CD14-positive monocyte (primary cell): ENCODE results near the gene TEX261. TPM values are rescaled to one million over a fixed set of nuclear protein-coding genes. Genes with fewer than 3 reads are reported as not detected.

ENCODE experiments used
- DNase-seq, 3 donors: peaks; one replicate each; pipeline ENCODE4 v3.0.0-alpha.2; 2011 to 2022
- H2AFZ ChIP-seq: 2 replicates; pipeline ENCODE4 v1.6.0; 2012; ENCODE audit warnings: mild to moderate bottlenecking, low read depth, low read length, inconsistent platforms; ENCODE audit not compliant: insufficient read depth, poor library complexity, severe bottlenecking
- H3K27ac ChIP-seq, 2 donors: 1 replicate in 1 of 2; 2 replicates in 1 of 2; pipeline ENCODE4 v1.5.1; 2012 to 2013; ENCODE audit warnings: low read length in 2 of 2, control low read depth in 1 of 2, inconsistent platforms in 1 of 2, low read depth in 1 of 2, mild to moderate bottlenecking in 1 of 2
- H3K27me3 ChIP-seq, 2 donors: one replicate each; pipeline versions ENCODE4 v1.6.0 to v1.6.1; 2011 to 2013; ENCODE audit warnings: low read length in 2 of 2; ENCODE audit not compliant: control insufficient read depth in 2 of 2, insufficient read depth in 2 of 2
- H3K36me3 ChIP-seq, 2 donors: replicated peaks in 1 of 2; 1 replicate in 1 of 2; 2 replicates in 1 of 2; pipeline versions ENCODE4 v1.5.1 to v1.6.1; 2012 to 2013; ENCODE audit warnings: low read length in 2 of 2, control low read depth in 1 of 2, inconsistent platforms in 1 of 2, mild to moderate bottlenecking in 1 of 2; ENCODE audit not compliant: insufficient read depth in 2 of 2, control insufficient read depth in 1 of 2
- H3K4me1 ChIP-seq, 2 donors: 1 replicate in 1 of 2; 2 replicates in 1 of 2; pipeline versions ENCODE4 v1.5.1 to v1.6.1; 2012 to 2013; ENCODE audit warnings: low read length in 2 of 2, control low read depth in 1 of 2, inconsistent platforms in 1 of 2, mild to moderate bottlenecking in 1 of 2, moderate library complexity in 1 of 2; ENCODE audit not compliant: insufficient read depth in 2 of 2, control insufficient read depth in 1 of 2
- H3K4me2 ChIP-seq: replicated peaks from 2 replicates; pipeline ENCODE3; 2012; ENCODE audit warnings: low read length, moderate library complexity, mild to moderate bottlenecking; ENCODE audit not compliant: poor library complexity, severe bottlenecking; ENCODE audit errors: extremely low read depth
- H3K4me3 ChIP-seq, 3 experiments: fragments of 200-600 bp in 1 of 3; sonication (generic) in 1 of 3; replicated peaks in 1 of 3; 1 replicate in 2 of 3; 2 replicates in 1 of 3; pipeline ENCODE4 v1.5.1; 2011 to 2013; ENCODE audit warnings: low read length in 3 of 3, mild to moderate bottlenecking in 3 of 3, control low read depth in 2 of 3, low read depth in 2 of 3, inconsistent platforms in 1 of 3, moderate library complexity in 1 of 3
- H3K79me2 ChIP-seq: 2 replicates; pipeline ENCODE4 v1.6.0; 2012; ENCODE audit warnings: mild to moderate bottlenecking, control low read depth, inconsistent platforms, low read length, moderate library complexity; ENCODE audit not compliant: insufficient read depth
- H3K9ac ChIP-seq: 2 replicates; pipeline ENCODE4 v1.6.0; 2017; ENCODE audit warnings: low read length, mild to moderate bottlenecking; ENCODE audit not compliant: insufficient read depth, poor library complexity, severe bottlenecking
- H3K9me3 ChIP-seq, 2 donors: replicated peaks in 1 of 2; 1 replicate in 1 of 2; 2 replicates in 1 of 2; pipeline versions ENCODE4 v1.5.1 to v1.6.1; 2012 to 2013; ENCODE audit warnings: low read length in 2 of 2, control low read depth in 1 of 2; ENCODE audit not compliant: control insufficient read depth in 1 of 2, insufficient read depth in 1 of 2
- H4K20me1 ChIP-seq: 2 replicates; pipeline ENCODE4 v1.6.0; 2012; ENCODE audit warnings: mild to moderate bottlenecking, low read length, control low read depth, moderate library complexity; ENCODE audit not compliant: insufficient read depth
- H3K27ac Mint-ChIP-seq, 7 donors: one replicate each; pipeline ENCODE4 v1.8.0; 2020; ENCODE audit warnings: mild to moderate bottlenecking in 7 of 7, mixed read lengths in 7 of 7, moderate library complexity in 6 of 7, inconsistent platforms in 2 of 7
- H3K27me3 Mint-ChIP-seq, 3 donors: one replicate each; pipeline ENCODE4 v1.8.0; 2021 to 2022; ENCODE audit warnings: low read depth in 3 of 3, mild to moderate bottlenecking in 3 of 3, mixed read lengths in 3 of 3, moderate library complexity in 3 of 3, inconsistent platforms in 1 of 3
- H3K36me3 Mint-ChIP-seq, 2 donors: one replicate each; pipeline ENCODE4 v1.8.0; 2020; ENCODE audit warnings: mixed read lengths in 2 of 2, inconsistent platforms in 1 of 2, mild to moderate bottlenecking in 1 of 2
- H3K4me1 Mint-ChIP-seq: one replicate; pipeline ENCODE4 v1.8.0; 2020; ENCODE audit warnings: mild to moderate bottlenecking, mixed read lengths
- H3K4me3 Mint-ChIP-seq, 2 donors: one replicate each; pipeline ENCODE4 v1.8.0; 2020; ENCODE audit warnings: mild to moderate bottlenecking in 2 of 2, mixed read lengths in 2 of 2, moderate library complexity in 1 of 2
- H3K9me3 Mint-ChIP-seq, 7 donors: one replicate each; pipeline ENCODE4 v1.8.0; 2020 to 2022; ENCODE audit warnings: mixed read lengths in 7 of 7, mild to moderate bottlenecking in 6 of 7, moderate library complexity in 6 of 7, inconsistent platforms in 2 of 7
- WGBS: methylation state at CpG from one replicate; pipeline ENCODE4 v1.1.5; 2013; ENCODE audit warnings: missing lambda C conversion rate; ENCODE audit not compliant: insufficient coverage; 5-methylcytosine and 5-hydroxymethylcytosine counted together
- intact Hi-C, 2 donors: fragments of 100-400 bp; cut with micrococcal nuclease; formaldehyde crosslinking; loops; one replicate each; pipeline versions ENCODE4 v1.15.0 to v1.15.1; 2023
- polyA minus RNA-seq: library from RNA; depleted of rRNA, polyadenylated mRNA; stranded (reverse); fragments of >200 nt; gene quantifications from 2 replicates; pipeline ENCODE4 v1.2.3, GENCODE V29; 2012
- polyA plus RNA-seq, 3 donors: library from polyadenylated mRNA; depleted of rRNA in 1 of 3; unstranded in 2 of 3; stranded (reverse) in 1 of 3; fragments of 300-500 nt in 2 of 3; fragments of >200 nt in 1 of 3; fragmentation: Illumina TruSeq in 2 of 3; gene quantifications; 1 replicate in 2 of 3; 2 replicates in 1 of 3; pipeline ENCODE4 v1.2.3, GENCODE V29; 2012 to 2021
- total RNA-seq, 12 experiments: library from RNA in 1 of 12; stranded (reverse) in 1 of 12; fragments of 120-200 nt in 1 of 12; gene quantifications; one replicate each; pipeline ENCODE4 v1.2.4 and lab custom pipeline; 2013 to 2026; ENCODE audit warnings: mixed read lengths in 6 of 12, inconsistent platforms in 1 of 12
- TF ChIP-seq, protein P1 (sequence below): fragments of 200-600 bp; IDR thresholded peaks from one replicate; pipeline ENCODE4 v1.8.0; 2022; ENCODE audit warnings: antibody characterized with exemption, mild to moderate bottlenecking

The TEX261 gene
- total RNA-seq (2013), result 15.8 TPM
- polyA plus RNA-seq (10 to 100 TPM; 20.1 to 32.2 (median 30.6) TPM), polyA minus RNA-seq (8.3 and 11.6 TPM in 2 replicates), total RNA-seq (lab: John Stamatoyannopoulos, UW) (10.4 to 34.8 (median 23.4) reads per million in 11 experiments)

DNA sequence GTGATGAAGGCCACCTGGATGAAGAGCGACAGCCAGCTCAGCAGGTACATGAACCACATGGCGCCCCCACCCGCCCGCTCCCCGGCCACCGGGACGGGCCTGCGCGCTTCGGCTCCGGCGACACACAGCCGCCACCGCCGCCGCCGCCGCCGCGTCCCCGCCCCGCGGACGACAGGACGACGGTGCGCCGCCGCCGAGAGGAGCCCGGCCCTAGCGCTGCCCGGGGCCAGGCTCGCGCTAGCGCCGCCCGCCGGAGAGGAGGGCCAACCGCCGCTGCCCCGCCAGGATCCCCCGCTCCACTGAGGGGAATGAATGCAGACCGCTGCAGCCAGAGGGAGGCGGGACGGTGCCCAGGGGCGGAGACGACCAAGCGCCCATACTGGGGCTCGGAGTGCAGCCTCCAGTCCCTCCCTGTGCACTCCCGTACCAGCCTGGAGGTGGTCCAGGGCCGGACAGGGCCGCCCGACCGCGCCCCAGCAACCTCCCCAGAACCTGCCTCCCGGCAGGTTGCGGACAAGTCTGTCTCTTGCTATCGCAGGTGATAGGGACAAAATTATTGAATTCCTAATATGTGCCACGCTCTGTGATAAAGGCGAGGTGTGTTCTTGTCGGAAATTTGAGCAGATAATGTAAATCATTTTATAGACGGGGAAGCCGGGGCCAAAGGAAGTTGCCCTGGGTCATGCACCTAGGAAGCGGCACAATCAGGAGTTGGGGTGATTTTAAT, at the start of gene TEX261:
TSS of gene TEX261 (minus strand) at position 175 of the 727 bp plus-strand sequence. CDS start at position 59, 116 bp downstream.
- under 1% methylated on average over 65 of the region's 65 CpGs for WGBS
- Mint-ChIP-seq H3K4me1 (peaks cover 36% of the 10 kb centered on the region), H3K9me3 (no peaks in the 10 kb centered on the region), H3K4me3 (peak within 1 kb of the TSS; percentile 94 to 100), H3K27me3 (peaks cover 0 to 3% (median 0%) of the 10 kb centered on the region in 3 donors), H3K36me3 (peaks cover 22 to 30% of the 10 kb centered on the region in 2 donors), H3K27ac (peak within 1 kb of the TSS; percentile 84 to 92 (median 89))
- Histone ChIP-seq H3K4me1 (peaks cover 30 to 39% of the 10 kb centered on the region in 2 donors), H3K4me2 (peak within 1 kb of the TSS; percentile 96), H3K79me2 (peaks cover 36% of the 10 kb centered on the region), H3K9ac (peak within 1 kb of the TSS; percentile 89), H3K27me3 (no peaks in the 10 kb centered on the region), H4K20me1 (peaks cover 37% of the 10 kb centered on the region), H3K9me3 (no peaks in the 10 kb centered on the region), H3K4me3 (peak within 1 kb of the TSS; percentile 79 to 93 (median 85)), H2AFZ (peak within 1 kb of the TSS; percentile 99), H3K27ac (peak within 1 kb of the TSS; percentile 36 to 84), H3K36me3 (peaks cover 20 to 30% of the 10 kb centered on the region in 2 donors)
- intact Hi-C loops, result no loop called here
- DNase-seq, result peak; percentile 74 to 79 (median 76)
- TF ChIP-seq, protein P1, sequence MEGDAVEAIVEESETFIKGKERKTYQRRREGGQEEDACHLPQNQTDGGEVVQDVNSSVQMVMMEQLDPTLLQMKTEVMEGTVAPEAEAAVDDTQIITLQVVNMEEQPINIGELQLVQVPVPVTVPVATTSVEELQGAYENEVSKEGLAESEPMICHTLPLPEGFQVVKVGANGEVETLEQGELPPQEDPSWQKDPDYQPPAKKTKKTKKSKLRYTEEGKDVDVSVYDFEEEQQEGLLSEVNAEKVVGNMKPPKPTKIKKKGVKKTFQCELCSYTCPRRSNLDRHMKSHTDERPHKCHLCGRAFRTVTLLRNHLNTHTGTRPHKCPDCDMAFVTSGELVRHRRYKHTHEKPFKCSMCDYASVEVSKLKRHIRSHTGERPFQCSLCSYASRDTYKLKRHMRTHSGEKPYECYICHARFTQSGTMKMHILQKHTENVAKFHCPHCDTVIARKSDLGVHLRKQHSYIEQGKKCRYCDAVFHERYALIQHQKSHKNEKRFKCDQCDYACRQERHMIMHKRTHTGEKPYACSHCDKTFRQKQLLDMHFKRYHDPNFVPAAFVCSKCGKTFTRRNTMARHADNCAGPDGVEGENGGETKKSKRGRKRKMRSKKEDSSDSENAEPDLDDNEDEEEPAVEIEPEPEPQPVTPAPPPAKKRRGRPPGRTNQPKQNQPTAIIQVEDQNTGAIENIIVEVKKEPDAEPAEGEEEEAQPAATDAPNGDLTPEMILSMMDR, result peak; percentile 83

DNA sequence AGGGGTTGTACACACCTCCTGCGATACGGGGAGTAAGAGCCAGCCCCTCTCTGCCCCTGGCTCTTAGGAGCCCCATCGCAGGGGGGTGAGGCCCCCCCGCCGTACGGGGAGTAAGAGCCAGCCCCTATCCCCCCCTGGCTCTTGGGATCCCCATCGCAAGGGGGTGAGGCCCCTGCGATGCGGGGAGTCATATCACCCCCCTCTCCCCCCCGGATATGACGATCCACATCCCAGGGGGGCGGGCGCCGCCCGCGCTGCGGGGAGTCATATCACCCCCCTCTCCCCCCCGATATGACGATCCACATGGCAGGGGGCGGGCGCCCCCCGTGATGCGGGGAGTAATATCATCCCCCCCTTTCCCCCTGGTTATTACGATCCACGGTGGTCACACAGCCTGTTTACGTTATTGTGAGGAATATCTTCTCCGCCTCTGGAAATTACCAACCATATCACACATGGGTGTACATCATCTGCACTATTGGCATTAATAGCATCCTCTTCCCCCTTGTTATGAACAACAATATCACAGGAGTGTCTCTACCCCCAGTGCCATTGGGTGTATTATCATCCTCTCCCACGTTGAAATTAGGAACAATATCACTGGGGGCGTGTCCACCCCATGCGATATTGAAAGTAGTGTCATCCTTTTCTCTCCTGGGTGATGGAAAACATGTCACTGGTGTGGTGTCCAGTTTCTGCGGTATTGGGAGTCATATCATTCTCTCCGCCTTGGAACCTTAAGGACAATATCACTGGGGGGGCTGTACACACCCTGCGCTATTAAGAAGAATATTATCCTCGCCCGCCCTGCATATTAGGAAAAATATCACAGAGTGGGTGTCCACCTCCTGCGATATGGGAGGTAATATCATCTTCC, 49.1 kb upstream of the TEX261 start:
- no peak for DNase-seq
- H3K9me3 Mint-ChIP-seq, result peaks cover 0 to 3% (median 0%) of the 10 kb centered on the region in 7 donors
- Histone ChIP-seq H3K4me2 (no peak overlapping the region), H3K9me3 (no peaks in the 10 kb centered on the region), H3K4me3 (no peak overlapping the region), H2AFZ (no peak overlapping the region), H4K20me1 (no peaks in the 10 kb centered on the region), H3K79me2 (no peaks in the 10 kb centered on the region), H3K4me1 (peaks cover 15 to 16% of the 10 kb centered on the region in 2 donors), H3K9ac (no peak overlapping the region), H3K27ac (no peak overlapping the region), H3K36me3 (no peaks in the 10 kb centered on the region), H3K27me3 (no peaks in the 10 kb centered on the region)
- peaks cover 0 to 3% of the 10 kb centered on the region in 2 donors for H3K36me3 Mint-ChIP-seq
- no peak overlapping the region for H3K4me3 Mint-ChIP-seq
- peaks cover 15% of the 10 kb centered on the region for H3K4me1 Mint-ChIP-seq
- H3K27me3 Mint-ChIP-seq, result no peaks in the 10 kb centered on the region
- TF ChIP-seq, protein P1, result no peak
- H3K27ac Mint-ChIP-seq, result no peak overlapping the region
- intact Hi-C loops, result no loop called here
- 79% methylated on average over 6 of the region's 36 CpGs for WGBS
